Body of pancreas (tissue), 4 donors: Measurements from ENCODE around the gene BICD1. TPM values are rescaled to one million over a fixed set of nuclear protein-coding genes. Genes with fewer than 3 reads are reported as not detected.

Experiments used
- ATAC-seq: fragments of 150-250 bp; one replicate; pipeline ENCODE4 v1.9.1; 2016
- DNase-seq, 4 donors: peaks; one replicate each; pipeline ENCODE4 v3.0.0-alpha.2; 2019
- H3K27ac ChIP-seq, 4 donors: fragments of 200-600 bp; sonication (generic); 1 replicate in 3 of 4; 2 replicates in 1 of 4; pipeline versions ENCODE4 v1.5.1 to v1.6.1; 2016 to 2019; ENCODE audit warnings: mild to moderate bottlenecking in 1 of 4, mixed read lengths in 1 of 4, moderate library complexity in 1 of 4
- H3K27me3 ChIP-seq, 2 donors: fragments of 200-600 bp; sonication (generic); one replicate each; pipeline ENCODE4 v1.6.0; 2016; ENCODE audit warnings: mild to moderate bottlenecking in 1 of 2
- H3K36me3 ChIP-seq, 2 donors: fragments of 200-600 bp; sonication (generic); replicated peaks in 1 of 2; 2 replicates each; pipeline ENCODE4 v1.5.1; 2016; ENCODE audit warnings: low read depth in 2 of 2; ENCODE audit not compliant: insufficient read depth in 1 of 2
- H3K4me1 ChIP-seq: fragments of 200-600 bp; sonication (generic); one replicate; pipeline ENCODE4 v1.6.0; 2016
- H3K4me3 ChIP-seq, 2 donors: fragments of 200-600 bp; sonication (generic); 1 replicate in 1 of 2; 2 replicates in 1 of 2; pipeline ENCODE4 v1.5.1; 2016 to 2019
- H3K9me3 ChIP-seq, 3 donors: fragments of 200-600 bp; sonication (generic); 1 replicate in 2 of 3; 2 replicates in 1 of 3; pipeline ENCODE4 v1.5.1; 2016
- CTCF ChIP-seq, 7 experiments: fragments of 450-650 bp in 4 of 7; fragments of 200-600 bp in 3 of 7; sonication (generic) in 3 of 7; IDR thresholded peaks; one replicate each; pipeline ENCODE4 v1.5.1; 2016 to 2019; ENCODE audit warnings: antibody characterized with exemption in 7 of 7
- POLR2A ChIP-seq, 3 donors: fragments of 450-650 bp; IDR thresholded peaks; one replicate each; pipeline ENCODE4 v1.6.1; 2016; ENCODE audit warnings: antibody characterized with exemption in 3 of 3, mild to moderate bottlenecking in 2 of 3
- WGBS, 2 donors: methylation state at CpG; one replicate each; pipeline ENCODE4 v1.1.5; 2017; 5-methylcytosine and 5-hydroxymethylcytosine counted together
- intact Hi-C: fragments of 100-400 bp; cut with DNase I; formaldehyde crosslinking; loops from one replicate; pipeline ENCODE4 v1.15.1; 2023
- total RNA-seq, 2 donors: library from RNA; depleted of rRNA; stranded (reverse); fragments of >200 nt; gene quantifications; one replicate each; pipeline ENCODE4 v1.1.0, GENCODE V29; 2016

Gene BICD1
- total RNA-seq, 2 donors from 2014 or later, result 3.0 to 6.2 TPM

- WGBS, 2 donors, result 74 to 78% methylated on average over 2 of the region's 2 CpGs
- no peak for ATAC-seq
Observed at GRCh38 chr12:32126720-32127119, 20.1 kb downstream of the BICD1 start.

GRCh38 chr12:32131666-32132065 is 25.0 kb downstream of the BICD1 start:
- WGBS, 2 donors, result 89 to 96% methylated on average over 5 of the region's 5 CpGs
- ATAC-seq (no peak), DNase-seq (no peak)
- Histone ChIP-seq H3K4me3 (no peak overlapping the region), H3K9me3 (no peaks in the 10 kb centered on the region), H3K36me3 (no peaks in the 10 kb centered on the region), H3K27me3 (no peaks in the 10 kb centered on the region), H3K27ac (no peak overlapping the region), H3K4me1 (no peaks in the 10 kb centered on the region)
- intact Hi-C loops, result no loop called here
- TF ChIP-seq CTCF (IDR thresholded peaks at IDR 0.05), result no peak
- TF ChIP-seq POLR2A (IDR thresholded peaks at IDR 0.05), result no peak

More at GRCh38 chr12:32126720-32127119, 20.1 kb downstream of the BICD1 start:
- H3K4me1 ChIP-seq, result no peaks in the 10 kb centered on the region
- no peaks in the 10 kb centered on the region for H3K9me3 ChIP-seq
- no peak overlapping the region for H3K27ac ChIP-seq
- TF ChIP-seq POLR2A (IDR thresholded peaks at IDR 0.05) (no peak), CTCF (IDR thresholded peaks at IDR 0.05) (no peak)
- H3K27me3 ChIP-seq, result no peaks in the 10 kb centered on the region
- no peaks in the 10 kb centered on the region for H3K36me3 ChIP-seq
- no peak overlapping the region for H3K4me3 ChIP-seq
- DNase-seq, result no peak
- intact Hi-C loops, result no loop called here

GRCh38 chr12:32134101-32134888 is 27.6 kb downstream of the BICD1 start:
- DNase-seq (no peak), ATAC-seq (no peak)
- no peaks in the 10 kb centered on the region for H3K36me3 ChIP-seq
- intact Hi-C loops, result no loop called here
- TF ChIP-seq POLR2A (IDR thresholded peaks at IDR 0.05) (no peak), CTCF (IDR thresholded peaks at IDR 0.05) (no peak)
- H3K9me3 ChIP-seq, result no peaks in the 10 kb centered on the region
- no peak overlapping the region for H3K4me3 ChIP-seq
- WGBS, 2 donors, result 63 to 76% methylated on average over 8 of the region's 8 CpGs
- no peak overlapping the region for H3K27ac ChIP-seq
- H3K4me1 ChIP-seq, result no peaks in the 10 kb centered on the region
- H3K27me3 ChIP-seq, result no peaks in the 10 kb centered on the region

GRCh38 chr12:32135967-32136366 is 29.3 kb downstream of the BICD1 start:
- no peak overlapping the region for H3K4me3 ChIP-seq
- TF ChIP-seq POLR2A (IDR thresholded peaks at IDR 0.05), result no peak
- no peak for TF ChIP-seq CTCF (IDR thresholded peaks at IDR 0.05)
- WGBS, 2 donors, result 33 to 45% methylated on average over 2 of the region's 2 CpGs
- no peaks in the 10 kb centered on the region for H3K9me3 ChIP-seq
- ATAC-seq (no peak), DNase-seq (no peak)
- H3K36me3 ChIP-seq, result no peaks in the 10 kb centered on the region
- intact Hi-C loops, result no loop called here
- no peak overlapping the region for H3K27ac ChIP-seq
- no peaks in the 10 kb centered on the region for H3K27me3 ChIP-seq
- no peaks in the 10 kb centered on the region for H3K4me1 ChIP-seq

- no peaks in the 10 kb centered on the region for H3K36me3 ChIP-seq
- no peak for DNase-seq
Observed at GRCh38 chr12:32136404-32136803, 29.8 kb downstream of the BICD1 start.

More at GRCh38 chr12:32136404-32136803, 29.8 kb downstream of the BICD1 start:
- no peaks in the 10 kb centered on the region for H3K9me3 ChIP-seq
- 74 to 77% methylated on average over 4 of the region's 4 CpGs for WGBS, 2 donors
- TF ChIP-seq CTCF (IDR thresholded peaks at IDR 0.05), result no peak
- no peak for TF ChIP-seq POLR2A (IDR thresholded peaks at IDR 0.05)
- no peaks in the 10 kb centered on the region for H3K27me3 ChIP-seq
- intact Hi-C loops, result no loop called here
- H3K4me3 ChIP-seq, result no peak overlapping the region
- H3K4me1 ChIP-seq, result no peaks in the 10 kb centered on the region
- no peak for ATAC-seq
- H3K27ac ChIP-seq, result no peak overlapping the region
